PC-3 (cell line): Measurements from ENCODE around the gene MAGI2. TPM values are rescaled to one million over a fixed set of nuclear protein-coding genes. Genes with fewer than 3 reads are reported as not detected.

Experiments
- ATAC-seq: fragments of 200-7000 bp; cut with Tn5 transposase; 2 replicates; pipeline ENCODE4 v1.9.1; 2020; ENCODE audit warnings: mild to moderate bottlenecking, moderate library complexity
- BruUV-seq: library from RNA; stranded (reverse); fragments of 400-500 nt; replicated peaks from 2 replicates; lab custom pipeline; 2021; lab: Mats Ljungman, UMichigan
- CTCF ChIA-PET: fragments of 300-600 bp; sonication (Branson Sonifier 250); formaldehyde crosslinking; loops from one replicate; lab custom pipeline; 2022; ENCODE audit warnings: antibody characterized with exemption; lab: Charles Lee
- POLR2A ChIA-PET: fragments of 300-600 bp; sonication (Branson Sonifier 250); formaldehyde crosslinking; loops from one replicate; lab custom pipeline; 2022; ENCODE audit warnings: antibody characterized with exemption; ENCODE audit not compliant: unreplicated experiment; lab: Charles Lee
- DNase-seq: peaks from one replicate; pipeline ENCODE4 v3.0.0-alpha.2; 2015
- H2AFZ ChIP-seq: fragments of 300-600 bp; sonication (generic); 2 replicates; pipeline ENCODE4 v1.6.0; 2016; ENCODE audit warnings: antibody characterized with exemption, low read length
- H3F3A ChIP-seq: fragments of 300-600 bp; sonication (generic); one replicate; pipeline ENCODE4 v1.6.0; 2017; ENCODE audit warnings: antibody characterized with exemption, low read length, control low read depth, mild to moderate bottlenecking; ENCODE audit not compliant: unreplicated experiment
- H3K27ac ChIP-seq: fragments of 300-600 bp; sonication (generic); 2 replicates; pipeline ENCODE4 v1.5.1; 2016; ENCODE audit warnings: mild to moderate bottlenecking, low read length
- H3K27me3 ChIP-seq: fragments of 300-600 bp; sonication (generic); 2 replicates; pipeline ENCODE4 v1.6.1; 2016; ENCODE audit warnings: low read length, mixed read lengths
- H3K36me3 ChIP-seq: fragments of 300-600 bp; sonication (generic); 2 replicates; pipeline ENCODE4 v1.6.1; 2016; ENCODE audit warnings: low read depth, mixed run types, low read length, mixed read lengths
- H3K4me1 ChIP-seq: fragments of 300-600 bp; sonication (generic); 2 replicates; pipeline ENCODE4 v1.5.1; 2016; ENCODE audit warnings: low read length; ENCODE audit not compliant: insufficient read depth
- H3K4me2 ChIP-seq: fragments of 300-600 bp; sonication (generic); 2 replicates; pipeline ENCODE4 v1.6.0; 2016; ENCODE audit warnings: low read length
- H3K4me3 ChIP-seq: fragments of 300-600 bp; sonication (generic); 2 replicates; pipeline ENCODE4 v1.5.1; 2016; ENCODE audit warnings: mild to moderate bottlenecking, low read length, mixed read lengths
- H3K79me2 ChIP-seq: fragments of 300-600 bp; sonication (generic); 2 replicates; pipeline ENCODE4 v1.6.1; 2017; ENCODE audit warnings: low read length, mixed read lengths
- H3K9ac ChIP-seq: fragments of 300-600 bp; sonication (generic); 2 replicates; pipeline ENCODE4 v1.6.0; 2016; ENCODE audit warnings: mild to moderate bottlenecking, low read length
- H3K9me2 ChIP-seq: fragments of 300-600 bp; sonication (generic); replicated peaks from 2 replicates; pipeline ENCODE4 v1.6.1; 2016; ENCODE audit warnings: mixed run types, low read length, mixed read lengths
- H3K9me3 ChIP-seq: fragments of 300-600 bp; sonication (generic); 2 replicates; pipeline ENCODE4 v1.6.1; 2016; ENCODE audit warnings: low read length, mixed read lengths
- H4K20me1 ChIP-seq: fragments of 300-600 bp; sonication (generic); 2 replicates; pipeline ENCODE4 v1.6.1; 2016; ENCODE audit warnings: low read length, mixed read lengths
- CTCF ChIP-seq: fragments of 300-600 bp; sonication (generic); conservative IDR thresholded peaks from 2 replicates; pipeline ENCODE4 v1.5.1; 2017; ENCODE audit warnings: antibody characterized with exemption, low read depth, mild to moderate bottlenecking, low read length
- EZH2 ChIP-seq: fragments of 300-600 bp; sonication (generic); IDR thresholded peaks from one replicate; pipeline ENCODE4 v1.6.1; 2017; ENCODE audit warnings: antibody characterized with exemption, mild to moderate bottlenecking, low read length; ENCODE audit not compliant: unreplicated experiment
- EZH2phosphoT487 ChIP-seq: fragments of 300-600 bp; sonication (generic); IDR thresholded peaks from 2 replicates; pipeline ENCODE4 v1.6.1; 2018; ENCODE audit warnings: mild to moderate bottlenecking, antibody characterized with exemption, low read length, borderline replicate concordance
- intact Hi-C: fragments of 100-400 bp; cut with micrococcal nuclease; formaldehyde crosslinking; loops from 2 replicates; pipeline ENCODE4 v1.9.0; 2023
- total RNA-seq: library from RNA; depleted of rRNA; stranded (reverse); fragments of >200 nt; gene quantifications from 2 replicates; pipeline ENCODE4 v1.2.3, GENCODE V29; 2014

The MAGI2 gene
- total RNA-seq, 1 experiment from 2014 or later = not detected

GRCh38 chr7:79282882-79283602 is 170.4 kb downstream of the MAGI2 start:
- DNase-seq (peak; percentile 85), ATAC-seq (peak; percentile 91)
- ChIA-PET CTCF (interaction anchor here (1.1 to 1.5 kb wide), 2 partner anchors 15 to 458 kb away, joined by 4 to 15 read pairs; no protein-coding TSS in a partner anchor), POLR2A (no interaction called here)
- Histone ChIP-seq H4K20me1 (no peaks in the 10 kb centered on the region), H3K9me2 (no peaks in the 10 kb centered on the region), H3F3A (no peaks in the 10 kb centered on the region), H2AFZ (no peak overlapping the region), H3K9me3 (no peaks in the 10 kb centered on the region), H3K36me3 (no peaks in the 10 kb centered on the region), H3K79me2 (no peaks in the 10 kb centered on the region), H3K27me3 (no peaks in the 10 kb centered on the region), H3K9ac (peak overlapping the region; percentile 43), H3K4me3 (peak overlapping the region; percentile 10; the same call in 1 of the 2 replicates), H3K4me1 (peaks cover 45% of the 10 kb centered on the region), H3K4me2 (peak overlapping the region; percentile 72), H3K27ac (peak overlapping the region; percentile 67)
- TF ChIP-seq EZH2 (no peak), EZH2phosphoT487 (no peak), CTCF (no peak)
- intact Hi-C loops = loop anchor here (1.0 to 5.0 kb wide), 4 partner anchors 10 to 696 kb away; no protein-coding TSS in a partner anchor
- TSS peak; percentile 37 for BruUV-seq

GRCh38 chr7:79282070-79282694 is 171.3 kb downstream of the MAGI2 start:
- H2AFZ ChIP-seq = peak overlapping the region; percentile 80
- no TSS peak for BruUV-seq
- peak overlapping the region; percentile 72 for H3K4me2 ChIP-seq
- no peaks in the 10 kb centered on the region for H3K9me3 ChIP-seq
- ATAC-seq (peak; percentile 70), DNase-seq (peak; percentile 71)
- TF ChIP-seq CTCF (peak; percentile 62), EZH2 (no peak), EZH2phosphoT487 (no peak)
- peaks cover 45% of the 10 kb centered on the region for H3K4me1 ChIP-seq
- peak overlapping the region; percentile 67 for H3K27ac ChIP-seq
- H3K79me2 ChIP-seq = no peaks in the 10 kb centered on the region
- H3K36me3 ChIP-seq = no peaks in the 10 kb centered on the region
- POLR2A ChIA-PET = no interaction called here
- H3K9ac ChIP-seq = peak overlapping the region; percentile 43
- no peaks in the 10 kb centered on the region for H4K20me1 ChIP-seq
- H3F3A ChIP-seq = no peaks in the 10 kb centered on the region
- H3K4me3 ChIP-seq = peak overlapping the region; percentile 10
- H3K27me3 ChIP-seq = no peaks in the 10 kb centered on the region
- CTCF ChIA-PET = interaction anchor here (1.0 to 1.5 kb wide), 3 partner anchors 11 to 459 kb away, joined by 4 to 15 read pairs (median 8); no protein-coding TSS in a partner anchor
- intact Hi-C loops = loop anchor here (1.0 to 5.0 kb wide), 3 partner anchors 185 to 695 kb away; no protein-coding TSS in a partner anchor
- no peaks in the 10 kb centered on the region for H3K9me2 ChIP-seq
